ENCODE measurements around the gene PIK3C2G.
"Not testable (repeated sequence)": the region's sequence is repeated elsewhere in the genome, so short reads cannot be mapped to it uniquely, and the experiment has no call there.

Gene PIK3C2G

DNA sequence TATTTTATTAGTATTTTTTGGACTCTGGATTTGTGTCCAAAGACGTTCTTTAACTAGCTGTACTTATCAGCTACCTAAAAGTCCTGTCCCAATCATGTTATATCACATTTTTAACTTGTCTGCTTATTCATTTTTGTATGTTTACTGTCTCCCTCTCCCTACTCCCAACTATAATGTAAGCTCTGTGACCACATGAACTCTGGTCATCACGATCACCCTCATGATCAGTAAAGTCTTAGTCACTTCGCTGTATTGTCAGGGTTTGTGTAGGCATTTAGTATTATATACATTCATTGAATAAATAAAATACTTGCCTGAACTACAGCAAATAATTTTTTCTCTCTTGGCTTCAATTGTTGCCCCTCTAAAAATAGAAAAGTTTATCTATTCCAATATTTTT is 211.0 kb downstream of the PIK3C2G start:
- no peak for DNase-seq (ENCODE audit: low spot score)

DNA sequence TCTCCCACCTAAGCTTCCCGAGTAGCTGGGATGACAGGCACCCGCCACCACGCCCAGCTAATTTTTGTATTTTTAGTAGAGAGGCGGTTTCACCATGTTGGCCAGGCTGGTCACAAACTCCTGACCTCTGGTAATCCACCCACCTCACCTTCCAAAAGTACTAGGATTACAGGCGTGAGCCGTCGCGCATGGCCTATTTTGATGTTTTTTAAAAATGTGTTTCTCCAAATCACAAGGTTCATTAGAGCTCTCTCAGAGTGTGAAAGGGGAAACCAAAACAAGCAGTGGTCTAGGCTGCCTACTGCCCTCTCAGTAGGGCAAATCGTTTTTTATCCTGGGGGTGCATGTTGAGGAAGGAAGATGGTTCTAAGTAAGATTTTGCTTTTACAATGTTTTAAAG is 211.5 kb downstream of the PIK3C2G start:
- no peak for DNase-seq (ENCODE audit: low spot score)

DNA sequence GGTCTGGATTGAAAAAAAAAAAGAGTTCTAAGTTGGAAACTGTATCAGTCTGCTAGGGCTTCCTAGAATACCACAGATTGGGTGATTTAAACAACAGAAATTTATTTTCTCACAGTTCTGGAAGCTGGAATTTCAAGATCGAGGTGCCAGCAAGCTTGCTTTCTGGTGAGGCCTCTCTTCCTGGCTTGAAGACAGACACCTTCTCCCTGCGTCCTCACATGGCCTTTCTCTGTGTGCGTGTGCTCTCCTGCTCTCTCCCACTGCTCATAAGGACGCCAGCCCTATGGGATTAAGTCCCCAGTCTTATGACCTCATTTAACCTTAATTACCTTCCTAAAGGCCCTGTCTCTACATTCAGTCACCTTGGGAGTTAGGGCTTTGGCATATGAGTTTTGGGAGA is 215.5 kb downstream of the PIK3C2G start:
- no peak for DNase-seq (ENCODE audit: low spot score)

DNA sequence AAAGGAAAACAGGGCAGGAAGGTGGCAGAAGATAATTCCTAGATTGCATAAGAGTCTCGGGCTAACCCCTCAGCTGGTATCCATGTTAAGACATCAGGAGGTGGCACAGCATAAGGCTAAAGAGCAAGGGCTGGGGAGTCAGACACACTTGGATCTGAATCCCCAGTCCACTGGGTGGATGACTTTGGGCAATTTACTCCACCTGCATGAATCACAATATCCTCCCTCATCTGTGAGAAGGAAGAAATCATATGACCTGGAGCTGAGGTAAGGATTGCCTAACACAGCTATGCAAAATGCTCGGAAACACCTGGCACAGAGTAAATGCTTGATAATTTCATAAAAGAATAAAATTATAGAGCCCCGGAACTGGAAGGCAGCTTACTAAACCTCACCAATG is 217.9 kb downstream of the PIK3C2G start:
- DNase-seq (ENCODE audit: low spot score), result no peak

DNA sequence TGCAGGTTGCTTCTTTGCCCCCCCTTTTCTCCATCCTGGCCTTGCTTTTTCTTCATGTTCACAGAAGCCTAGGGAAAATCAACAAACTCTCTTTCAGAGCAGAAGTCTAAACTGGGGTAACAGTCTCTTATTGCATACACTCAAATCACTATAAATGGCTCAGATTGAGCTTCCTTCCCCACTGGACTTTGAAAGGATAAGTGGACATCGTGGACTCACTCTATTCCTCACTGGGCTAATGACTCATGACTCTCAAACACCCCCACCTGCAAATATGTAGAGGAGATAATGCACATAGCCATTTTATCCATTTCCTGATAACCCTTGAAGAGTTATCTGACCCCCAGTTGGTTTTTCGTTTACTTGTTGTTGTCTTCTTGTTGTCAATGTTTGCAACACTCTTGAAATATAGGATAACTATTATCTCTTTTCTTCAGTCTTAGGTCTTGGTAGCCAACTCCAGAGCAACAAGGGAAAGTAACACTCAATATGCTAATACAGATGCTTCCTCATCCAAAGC is 221.3 kb downstream of the PIK3C2G start:
- DNase-seq (ENCODE audit: low spot score), result no peak

DNA sequence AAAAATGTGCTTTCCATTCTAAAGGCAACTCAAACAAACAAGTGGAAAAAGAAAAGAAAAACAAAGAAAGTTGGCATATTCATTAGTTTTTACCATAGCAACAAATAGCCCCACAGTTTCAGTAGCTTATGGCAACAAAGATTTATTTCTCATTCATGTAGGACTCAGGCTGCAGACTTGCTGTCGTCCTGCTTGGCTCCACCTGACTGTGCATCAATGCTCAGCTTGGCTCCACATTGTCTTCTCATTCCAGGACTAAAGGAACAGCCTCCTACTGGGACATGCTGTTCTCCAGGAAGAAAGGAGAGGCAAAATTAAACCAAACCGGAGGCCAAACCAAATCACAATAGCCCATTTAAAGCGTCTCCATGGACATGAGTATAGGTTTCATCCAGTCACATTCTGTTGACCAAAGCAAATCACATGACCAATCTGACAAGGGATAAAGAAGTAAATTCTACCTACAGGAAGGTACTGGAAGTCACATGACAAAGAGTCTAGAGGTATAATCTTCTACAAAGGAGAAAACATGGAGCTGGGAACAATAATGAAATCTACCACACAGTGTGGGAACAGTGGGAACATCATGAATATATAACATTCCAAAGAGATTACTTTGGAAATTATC is 222.5 kb downstream of the PIK3C2G start:
- no peak for DNase-seq (ENCODE audit: low spot score)

DNA sequence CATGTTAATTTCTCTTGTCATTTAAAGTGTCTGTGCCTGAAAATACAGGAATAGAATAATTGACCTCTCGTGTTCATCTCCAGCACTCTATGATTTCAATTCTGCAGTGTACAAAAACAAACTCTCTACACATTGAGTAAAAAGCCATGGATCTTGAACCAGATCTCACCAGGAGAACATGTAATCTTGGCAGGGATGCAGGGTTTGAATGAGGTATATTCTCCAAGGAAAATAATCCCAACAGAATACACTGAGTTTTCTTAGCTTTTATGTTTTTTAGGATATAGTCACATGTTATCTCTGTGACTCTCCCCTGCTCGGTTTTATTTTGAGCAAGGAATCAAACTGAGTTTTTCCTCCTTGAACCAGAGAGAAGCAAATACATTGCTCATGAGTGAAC is 224.7 kb downstream of the PIK3C2G start:
- no peak for DNase-seq (ENCODE audit: low spot score)

DNA sequence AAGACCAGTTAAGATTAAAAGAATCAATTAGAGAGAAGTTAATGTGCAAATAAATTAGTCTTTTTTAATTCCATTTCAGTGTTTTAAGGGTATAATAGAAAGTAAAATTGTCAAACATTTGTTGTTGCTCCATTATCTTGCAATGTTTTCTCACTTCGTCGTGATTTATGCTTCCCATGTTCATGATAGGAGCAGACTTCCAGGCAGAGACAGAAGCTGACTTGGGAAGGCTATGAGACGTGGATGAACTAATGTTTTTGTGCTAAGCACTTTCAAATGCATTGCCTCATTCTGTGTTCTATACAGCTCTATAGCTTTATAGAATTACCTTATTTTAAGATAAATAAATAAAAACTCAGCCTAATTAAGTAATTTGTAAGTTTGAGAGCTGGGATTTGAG is 226.2 kb downstream of the PIK3C2G start:
- DNase-seq (ENCODE audit: low spot score), result no peak

DNA sequence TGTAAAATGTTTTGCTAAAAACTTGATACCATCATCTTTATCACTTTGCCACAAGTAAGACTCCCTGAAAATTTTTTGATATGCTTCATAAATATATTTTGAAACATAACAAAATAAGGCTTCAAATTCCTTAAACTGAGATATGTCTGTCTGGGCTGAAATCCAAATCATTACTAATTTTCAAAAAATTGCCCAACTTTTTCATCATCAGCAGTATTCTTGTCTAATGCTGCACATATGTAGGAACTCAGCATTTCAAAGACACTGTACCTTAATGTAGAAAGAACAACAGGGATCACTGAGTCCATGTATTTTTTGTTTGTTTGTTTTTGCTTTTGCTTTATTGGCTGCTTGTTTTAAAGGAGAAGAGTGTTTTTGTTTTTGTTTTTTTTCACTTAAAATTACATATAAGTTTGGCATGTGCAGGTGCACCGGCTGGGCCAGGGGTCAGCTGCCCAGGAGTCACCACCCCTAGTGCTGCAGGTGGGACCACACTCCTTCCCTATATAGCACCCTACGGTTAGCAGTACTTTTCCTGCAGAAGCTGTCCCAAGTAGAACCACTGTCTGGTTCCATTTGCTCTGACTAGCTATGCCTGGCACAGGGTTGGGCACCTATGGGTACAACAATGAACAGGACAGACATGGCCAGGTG is 231.2 kb downstream of the PIK3C2G start:
- no peak for DNase-seq (ENCODE audit: low spot score)

DNA sequence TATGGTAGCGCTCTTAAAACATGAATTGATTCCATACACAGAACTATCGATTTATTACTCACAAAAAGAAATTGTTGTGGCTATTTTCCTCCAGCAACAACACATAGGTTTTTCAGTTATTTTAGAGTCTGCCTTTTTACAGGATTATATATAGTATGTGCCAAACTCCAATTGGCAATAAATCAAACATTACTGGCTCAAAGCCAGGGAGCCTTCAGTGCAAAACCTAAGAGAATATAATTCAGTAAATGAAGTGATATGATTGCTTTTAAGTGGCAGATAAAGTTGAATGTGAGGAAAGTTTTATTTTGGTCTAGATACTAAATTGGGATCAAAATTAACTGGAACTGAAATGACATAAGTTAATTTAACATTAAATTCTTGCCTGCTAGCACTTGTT is 234.8 kb downstream of the PIK3C2G start:
- no peak for DNase-seq (ENCODE audit: low spot score)

DNA sequence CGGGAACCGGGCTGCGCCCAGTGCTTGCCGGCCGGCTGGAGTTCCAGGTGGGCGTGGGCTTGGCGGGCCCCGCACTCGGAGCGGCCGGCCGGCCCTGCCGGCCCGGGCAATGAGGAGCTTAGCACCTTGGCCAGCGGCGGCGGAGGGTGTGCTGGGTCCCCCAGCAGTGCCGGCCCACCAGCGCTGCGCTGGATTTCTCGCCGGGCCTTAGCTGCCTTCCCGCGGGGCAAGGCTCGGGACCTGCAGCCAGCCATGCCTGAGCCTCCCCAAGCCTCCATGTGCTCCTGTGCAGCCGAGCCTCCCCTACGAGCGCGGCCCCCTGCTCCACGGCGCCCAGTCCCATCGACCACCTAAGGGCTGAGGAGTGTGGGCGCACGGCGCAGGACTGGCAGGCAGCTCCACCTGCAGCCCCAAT is 238.8 kb downstream of the PIK3C2G start:
- not testable (repeated sequence) for DNase-seq (ENCODE audit: low spot score)

DNA sequence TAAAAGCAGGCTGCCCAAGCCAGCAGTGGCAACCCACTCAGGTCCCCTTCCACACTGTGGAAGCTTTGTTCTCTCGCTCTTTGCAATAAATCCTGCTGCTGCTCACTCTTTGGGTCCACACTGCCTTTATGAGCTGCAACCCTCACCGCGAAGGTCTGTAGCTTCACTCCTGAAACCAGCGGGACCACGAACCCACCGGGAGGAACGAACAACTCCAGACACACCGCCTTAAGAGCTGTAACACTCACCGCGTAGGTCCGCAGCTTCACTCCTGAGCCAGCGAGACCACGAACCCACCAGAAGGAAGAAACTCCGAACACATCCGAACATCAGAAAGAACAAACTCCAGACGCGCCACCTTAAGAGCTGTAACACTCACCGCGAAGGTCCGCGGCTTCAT is 239.4 kb downstream of the PIK3C2G start:
- not testable (repeated sequence) for DNase-seq (ENCODE audit: low spot score)

DNA sequence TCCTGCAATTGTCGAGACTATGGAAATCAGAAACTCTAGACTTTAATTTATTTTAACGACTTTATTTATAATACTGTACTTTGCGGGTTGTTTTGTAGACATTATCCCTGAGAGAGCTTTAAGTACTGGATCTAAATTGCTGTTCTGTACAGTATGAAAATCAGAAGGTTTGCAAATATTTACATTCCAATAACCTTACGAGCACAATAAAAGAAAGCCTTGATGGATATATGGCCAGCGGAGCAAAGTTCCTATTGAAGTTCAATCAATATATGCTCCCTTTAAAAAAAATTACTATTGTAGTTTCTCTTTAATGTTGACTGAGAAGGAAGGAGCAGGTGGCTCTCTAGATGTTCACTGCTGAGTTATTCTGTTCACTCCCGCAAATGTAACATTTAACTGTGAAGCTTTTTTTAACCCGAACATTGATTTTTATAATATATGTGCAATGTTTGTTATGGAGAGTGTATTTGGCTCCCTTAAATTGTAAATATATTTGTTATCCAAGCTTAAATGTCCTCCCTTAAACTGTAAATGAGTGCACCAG is 241.2 kb downstream of the PIK3C2G start:
- no peak for DNase-seq (ENCODE audit: low spot score)

DNA sequence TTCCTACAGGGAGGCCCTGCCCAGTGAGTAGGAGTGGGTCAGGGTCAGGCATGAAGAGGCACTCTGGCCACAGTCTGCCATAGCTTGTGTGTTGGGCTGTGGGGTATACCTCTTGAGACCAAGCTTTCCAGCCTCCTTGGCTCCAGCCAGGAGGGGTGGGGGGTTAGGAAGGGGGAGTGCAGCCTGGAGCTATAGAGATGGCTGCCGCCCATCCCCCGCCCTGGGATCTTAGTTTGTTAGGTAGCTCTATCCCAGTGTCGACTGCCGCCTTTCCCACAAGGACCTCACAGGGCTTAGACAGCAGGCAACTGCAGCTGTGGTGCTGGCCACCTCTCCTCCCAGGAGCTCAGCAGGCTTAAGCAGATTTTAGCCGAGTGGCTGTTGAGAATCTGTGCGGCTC is 260.1 kb downstream of the PIK3C2G start:
- DNase-seq (ENCODE audit: low spot score), result no peak

DNA sequence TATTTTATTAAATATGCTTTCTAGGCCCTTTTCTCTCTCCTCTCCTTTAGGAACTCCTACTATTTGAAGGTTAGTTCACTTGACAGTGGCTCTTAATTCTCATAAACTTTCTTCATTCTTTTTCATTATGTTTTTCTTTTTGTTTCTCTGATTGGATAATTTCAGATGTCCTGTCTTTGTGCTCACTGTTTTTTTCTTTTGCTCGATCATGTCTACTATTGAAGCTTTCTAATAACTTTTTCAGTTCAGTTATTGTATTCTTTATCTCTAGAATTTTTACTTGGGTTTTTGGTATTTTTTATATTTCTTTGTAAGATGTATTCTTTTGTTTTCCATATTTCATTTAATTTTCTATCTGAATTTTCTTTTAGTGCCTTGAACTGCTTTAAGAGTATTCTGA is 261.5 kb downstream of the PIK3C2G start:
- no peak for DNase-seq (ENCODE audit: low spot score)

DNA sequence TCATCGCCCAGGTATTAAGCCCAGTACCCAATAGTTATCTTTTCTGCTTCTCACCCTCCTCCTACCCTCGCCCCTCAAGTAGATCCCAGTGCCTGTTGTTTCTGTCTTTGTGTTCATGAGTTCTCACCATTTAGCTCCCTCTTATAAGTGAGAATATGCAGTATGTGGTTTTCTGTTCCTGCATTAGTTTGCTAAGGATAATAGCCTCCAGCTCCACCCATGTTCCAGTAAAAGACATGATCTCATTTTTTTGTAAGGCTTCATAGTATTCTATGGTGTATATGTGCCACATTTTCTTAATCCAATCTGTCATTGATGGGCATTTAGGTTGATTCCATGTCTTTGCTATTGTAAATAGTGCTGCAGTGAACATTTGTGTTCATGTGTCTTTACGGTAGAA is 281.2 kb downstream of the PIK3C2G start:
- not testable (repeated sequence) for DNase-seq (ENCODE audit: low spot score)

DNA sequence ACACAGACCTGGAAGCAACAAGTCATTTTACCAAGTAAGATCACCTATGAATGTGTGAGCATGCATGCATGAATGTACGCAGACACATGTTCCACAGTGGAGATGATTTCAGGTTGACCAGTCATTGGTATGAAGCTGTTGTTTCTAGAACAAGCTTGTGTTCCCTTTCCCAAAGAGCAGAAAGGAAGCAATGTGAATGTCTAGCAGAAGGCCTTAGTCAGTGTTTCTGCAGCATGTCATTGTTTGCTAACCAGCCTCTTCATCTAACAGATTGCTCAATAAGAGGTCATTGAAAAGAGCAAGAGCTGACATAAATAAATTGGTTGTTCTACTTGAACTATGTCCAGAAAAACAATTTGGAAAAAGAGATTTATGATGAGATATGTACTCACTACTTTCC is 285.1 kb downstream of the PIK3C2G start:
- DNase-seq (ENCODE audit: low spot score), result no peak

DNA sequence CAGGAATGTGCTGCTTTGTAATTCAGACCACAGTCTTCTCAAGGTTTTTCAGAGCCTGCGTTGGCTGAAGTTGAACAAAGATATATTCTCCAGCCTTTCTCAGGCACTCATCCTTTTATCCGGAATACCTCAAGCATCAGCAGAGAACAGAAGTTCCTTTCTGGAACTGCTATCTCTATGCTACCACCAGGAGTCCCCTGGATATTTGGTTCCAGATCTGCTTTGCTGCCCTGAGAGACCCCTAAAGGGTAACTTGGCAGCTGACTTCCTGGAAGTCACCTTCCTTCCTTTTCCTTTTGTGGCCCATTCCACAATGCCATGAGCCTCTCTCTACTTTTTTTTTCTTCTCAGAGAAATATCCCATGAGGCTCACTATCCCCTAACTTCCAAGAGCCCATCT is 288.3 kb downstream of the PIK3C2G start:
- DNase-seq (ENCODE audit: low spot score), result no peak

DNA sequence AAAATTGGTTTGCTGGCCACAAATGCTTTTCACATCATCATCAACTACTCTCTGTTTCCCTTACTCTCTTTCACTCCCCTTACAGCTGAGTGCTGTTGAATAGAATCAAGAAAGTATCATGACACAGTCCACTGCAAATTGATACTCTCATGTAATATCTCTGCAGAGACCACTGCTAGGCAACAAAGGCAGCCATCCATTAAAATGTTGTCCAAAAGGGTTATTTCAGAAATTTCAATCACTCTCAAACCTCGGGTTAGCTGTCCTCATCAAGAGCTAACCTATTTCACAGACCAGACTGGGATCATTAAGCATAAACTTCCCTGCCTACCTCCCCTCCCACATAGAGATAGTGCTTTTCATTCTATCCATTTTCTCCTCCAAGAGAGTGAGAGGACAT is 289.8 kb downstream of the PIK3C2G start:
- no peak for DNase-seq (ENCODE audit: low spot score)

DNA sequence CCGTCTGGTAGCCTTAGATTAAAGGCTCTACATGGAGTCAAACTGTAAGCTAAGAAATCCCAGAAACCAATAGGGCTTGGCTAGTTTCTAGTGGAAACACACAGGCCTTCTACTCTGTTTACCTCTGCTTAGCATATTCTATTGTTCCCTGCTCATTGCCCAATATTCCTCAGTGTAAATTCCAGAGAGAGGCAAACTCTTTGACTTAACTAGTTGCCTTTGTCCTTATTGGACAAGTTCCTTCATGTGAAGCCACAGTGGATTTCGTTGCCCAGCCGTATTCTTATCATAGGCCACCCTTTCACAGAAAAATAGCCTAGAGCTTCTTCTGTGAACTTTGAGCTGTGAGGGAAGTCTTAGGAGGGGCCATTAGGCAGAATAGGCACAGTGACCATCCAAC is 290.4 kb downstream of the PIK3C2G start:
- no peak for DNase-seq (ENCODE audit: low spot score)

DNA sequence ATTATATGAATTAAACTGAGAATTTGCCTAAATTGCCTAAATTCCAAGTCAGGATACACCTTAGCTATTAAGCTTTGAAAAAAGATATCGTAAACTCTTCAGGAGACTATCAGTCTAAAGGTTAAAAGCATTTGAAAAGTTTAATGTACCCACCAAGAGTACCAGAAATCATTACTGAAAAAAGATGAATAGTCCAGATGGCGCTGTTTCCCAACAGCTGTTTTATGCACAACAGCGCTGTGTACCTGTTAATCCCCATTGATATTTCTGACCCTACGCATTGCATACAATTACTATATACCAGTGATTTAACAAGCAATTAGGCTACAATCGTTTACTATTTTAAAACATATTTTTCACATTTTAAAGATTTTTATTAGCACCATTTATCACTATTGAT is 291.5 kb downstream of the PIK3C2G start:
- no peak for DNase-seq (ENCODE audit: low spot score)

DNA sequence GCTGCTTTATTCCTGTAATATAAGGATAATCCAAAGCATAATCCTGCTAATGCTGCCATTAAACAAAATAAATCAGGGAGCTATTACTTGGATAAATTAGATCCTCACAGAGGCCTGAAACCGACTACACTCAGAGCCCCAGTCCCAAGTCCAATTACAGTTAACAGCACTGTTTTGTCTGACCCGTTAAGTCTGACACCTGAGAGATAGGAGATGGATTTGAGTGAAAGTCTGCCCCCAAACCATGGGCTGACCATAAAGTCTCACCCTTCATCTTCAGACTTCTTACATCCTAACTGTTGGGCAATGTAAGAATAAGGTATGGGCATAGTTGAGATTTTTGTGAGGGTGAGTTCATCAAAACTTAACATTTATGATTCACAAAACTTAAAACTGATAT is 294.8 kb downstream of the PIK3C2G start:
- DNase-seq (ENCODE audit: low spot score), result no peak

DNA sequence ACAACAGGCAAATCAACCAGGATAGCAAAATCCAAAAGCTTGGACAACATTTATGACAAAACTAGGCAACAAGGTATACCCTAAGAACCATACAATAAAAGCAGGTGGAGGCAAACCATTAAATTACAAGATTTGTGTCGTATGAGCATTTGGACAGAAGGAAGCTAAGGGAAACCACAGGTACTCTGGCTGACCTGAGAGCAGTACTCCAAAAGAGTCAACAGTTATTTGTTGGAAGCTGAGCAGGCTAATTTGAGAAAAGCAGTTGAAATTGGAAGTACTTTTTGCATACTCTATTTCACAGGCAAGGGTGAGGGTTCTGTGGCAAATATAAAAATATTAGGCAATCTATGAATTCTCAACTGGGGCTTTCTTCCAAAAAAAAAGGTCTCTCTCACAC is 297.9 kb downstream of the PIK3C2G start:
- no peak for DNase-seq (ENCODE audit: low spot score)

DNA sequence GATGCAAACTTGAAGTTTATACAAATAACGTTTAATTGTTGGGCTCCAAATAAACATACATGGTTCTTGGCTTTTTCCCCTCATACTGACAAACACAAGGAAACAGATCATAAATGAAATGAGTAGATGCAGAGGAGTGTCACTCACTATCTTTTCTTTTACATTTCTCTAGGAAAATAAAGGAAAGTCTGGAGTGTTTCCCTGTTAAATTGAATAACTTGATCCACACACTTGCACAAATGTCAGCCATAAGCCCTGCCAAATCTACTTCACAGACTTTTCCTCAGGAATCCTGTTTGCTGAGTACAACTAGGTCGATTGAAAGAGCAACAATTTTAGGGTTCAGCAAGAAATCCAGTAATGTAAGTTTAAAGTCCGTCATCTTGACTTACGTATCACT is 301.2 kb downstream of the PIK3C2G start:
- no peak for DNase-seq (ENCODE audit: low spot score)
